DMS53 treated with DMSO at 0.1 percent for 48 hours (cell line): Measurements from ENCODE around the gene DKK3.

Experiments used
- DNase-seq: peaks from one replicate; lab custom pipeline; 2025; ENCODE audit not compliant: unreplicated experiment; lab: John Stamatoyannopoulos, UW

Gene DKK3

DNA sequence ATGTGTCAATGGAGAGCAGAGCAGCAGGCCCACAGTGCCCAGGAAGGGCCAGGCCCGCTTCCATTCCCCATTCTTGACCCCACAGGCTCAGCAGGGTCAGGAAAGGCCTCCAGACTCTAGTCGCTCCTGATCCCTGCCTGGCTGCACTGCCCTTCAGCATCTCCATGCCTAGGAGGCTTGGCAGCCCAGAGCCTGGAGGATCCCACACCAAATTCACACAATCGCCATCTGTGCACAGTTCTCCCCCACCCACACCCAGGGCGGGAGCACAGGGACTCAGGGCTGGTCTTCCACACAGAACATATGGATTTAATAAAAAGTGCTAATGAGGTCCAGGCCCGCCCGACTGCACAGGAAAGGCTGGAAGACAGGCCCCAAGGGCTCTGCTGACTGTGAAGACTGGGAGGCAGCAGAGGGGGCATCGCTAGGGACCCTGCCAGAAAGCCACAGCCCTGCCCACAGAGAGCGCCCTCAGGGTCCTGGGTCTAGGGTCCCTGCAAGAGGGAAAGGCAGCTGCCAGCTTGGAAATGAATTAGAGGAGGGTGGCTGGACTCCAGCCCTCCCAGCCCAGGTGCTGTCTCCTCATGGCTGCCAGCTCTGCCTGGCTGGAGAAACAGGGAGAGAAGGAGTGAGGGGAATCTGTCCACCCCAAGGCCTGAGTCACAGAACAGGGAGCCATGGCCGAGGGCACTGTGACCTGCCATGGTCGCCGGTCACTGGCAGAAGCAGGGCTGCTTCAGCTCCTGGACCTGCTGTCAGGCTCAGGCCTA lies 39.7 kb downstream of the DKK3 start:
- DNase-seq = no peak

DNA sequence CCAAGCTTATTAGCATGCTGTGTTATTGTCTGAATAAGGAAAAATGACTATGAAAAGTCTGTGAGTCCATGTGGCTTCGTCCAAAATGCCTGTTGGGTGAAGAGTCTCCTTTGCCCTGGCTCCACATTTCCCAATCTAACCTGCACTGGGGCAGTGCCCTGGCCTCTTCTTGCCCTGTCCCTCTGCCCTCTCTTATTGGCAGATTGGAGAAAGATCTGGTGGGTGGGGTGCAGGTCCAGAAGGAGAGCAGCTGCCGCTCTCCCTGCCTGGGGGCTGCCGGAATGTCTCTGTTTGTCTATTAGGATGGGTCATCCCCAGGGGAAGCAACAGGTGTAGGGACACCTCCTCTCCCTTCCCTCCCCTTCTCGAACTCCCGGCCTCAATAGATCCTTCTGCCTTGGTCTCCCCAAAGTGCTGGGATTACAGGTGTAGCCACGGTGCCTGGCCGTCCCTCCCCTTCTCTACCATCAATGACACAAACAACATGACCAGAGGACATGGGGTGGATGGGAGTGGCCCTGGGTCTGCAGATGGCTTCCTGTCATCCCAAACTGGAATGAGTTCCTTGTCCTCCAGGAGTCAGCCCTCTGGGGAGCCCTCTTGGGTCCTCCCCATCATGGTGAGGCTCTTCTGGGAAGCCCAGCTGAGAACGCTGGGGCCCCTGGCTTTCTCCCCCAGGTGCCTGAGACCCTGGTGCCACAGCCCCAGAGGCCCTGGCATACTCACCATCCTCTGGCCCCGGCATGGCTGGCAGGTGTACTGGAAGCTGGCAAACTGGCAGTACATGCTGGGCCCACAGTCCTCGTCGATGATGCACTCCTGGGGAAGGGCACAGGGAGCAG lies 40.5 kb downstream of the DKK3 start:
- no peak for DNase-seq

DNA sequence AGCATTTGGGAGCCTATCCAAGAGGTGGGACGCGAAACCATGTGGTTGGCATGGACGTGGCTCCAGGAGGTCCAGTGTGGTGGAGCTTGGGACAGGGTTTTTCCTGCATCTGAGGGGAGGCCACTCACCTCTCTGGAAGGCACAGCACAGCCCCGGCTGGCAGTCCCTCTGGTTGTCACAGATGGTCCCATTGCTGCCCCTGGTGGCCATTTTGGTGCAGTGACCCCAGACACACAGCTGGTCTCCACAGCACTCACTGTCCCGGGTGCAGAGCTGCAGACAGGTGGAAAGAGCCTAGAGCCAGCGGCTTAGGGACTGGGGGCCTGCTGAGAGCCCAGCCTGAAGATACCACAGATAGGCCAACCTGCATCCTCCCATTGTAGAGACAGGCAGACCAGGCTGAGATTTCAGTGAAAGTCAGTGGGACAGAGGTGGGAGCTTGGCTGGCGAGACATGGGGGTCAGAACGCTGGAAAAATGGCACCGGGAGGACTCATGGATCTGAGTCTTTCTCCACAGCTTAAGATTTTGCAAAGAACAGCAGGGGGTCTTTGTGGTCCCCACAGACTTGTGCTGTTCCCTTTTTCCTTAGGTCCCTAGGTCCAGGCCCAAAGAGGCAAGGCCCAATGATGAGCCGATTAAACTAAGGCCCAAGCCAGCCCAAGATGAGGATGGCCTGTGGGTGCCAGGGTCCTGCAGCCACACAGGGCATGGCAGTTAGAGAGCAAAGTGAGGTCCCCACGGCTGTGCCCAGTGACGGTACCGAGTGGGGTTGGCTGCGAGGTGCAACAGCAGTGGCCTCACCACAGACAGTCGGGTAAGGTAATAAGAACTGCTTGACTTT lies 41.4 kb downstream of the DKK3 start:
- peak; percentile 65 for DNase-seq

DNA sequence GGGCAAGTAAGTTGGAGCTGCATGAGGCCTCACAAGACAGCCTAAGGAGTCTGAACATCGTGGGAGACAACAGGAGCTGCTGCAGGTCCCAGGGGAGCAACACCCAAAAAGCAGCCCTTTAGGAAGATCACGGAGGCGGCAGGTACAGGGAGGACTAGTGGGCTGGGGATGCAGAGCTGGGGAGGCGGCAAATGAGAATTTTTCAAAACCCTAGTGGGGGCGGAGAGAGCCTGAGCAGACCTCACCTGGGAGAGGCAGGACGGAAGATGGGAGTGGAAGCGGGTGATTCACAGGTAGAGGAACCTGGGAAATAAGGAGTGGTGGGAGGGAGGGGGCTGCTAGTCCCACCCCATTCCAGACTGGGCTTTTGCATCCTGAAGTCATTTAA lies 42.1 kb downstream of the DKK3 start:
- no peak for DNase-seq

DNA sequence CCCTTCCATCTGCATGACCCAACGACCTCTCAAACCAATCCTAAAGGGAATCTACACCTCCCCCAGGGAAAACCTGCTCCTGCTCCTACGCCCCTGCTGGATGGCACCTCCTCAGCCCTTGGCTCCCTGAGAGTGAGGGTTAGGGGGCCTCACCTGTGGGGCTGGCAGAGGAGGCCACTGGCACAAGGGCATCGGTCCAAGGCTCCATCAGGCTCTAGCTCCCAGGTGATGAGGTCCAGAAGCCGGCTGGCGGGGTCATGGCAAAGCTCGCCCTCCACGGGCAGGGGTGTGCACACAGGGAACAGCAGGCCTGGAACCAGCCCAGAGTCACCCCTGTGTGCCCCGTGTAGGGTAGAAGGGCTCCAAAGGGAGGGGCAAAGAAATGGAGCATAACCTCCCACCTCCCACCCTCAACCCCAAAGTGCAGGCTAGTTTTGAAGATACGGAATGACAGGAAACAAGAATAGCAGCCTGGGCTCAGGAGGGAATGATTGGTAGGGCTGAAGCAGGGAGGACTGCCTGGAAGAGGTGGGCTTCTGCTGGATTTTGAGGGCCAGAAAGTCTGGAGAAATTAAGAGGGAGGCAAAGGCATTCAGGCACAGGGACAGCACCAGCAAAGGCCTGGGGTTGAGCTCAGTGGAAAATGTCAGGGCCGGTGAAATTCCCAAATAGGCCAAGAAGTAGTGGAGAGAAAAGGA lies 42.6 kb downstream of the DKK3 start:
- no peak for DNase-seq

DNA sequence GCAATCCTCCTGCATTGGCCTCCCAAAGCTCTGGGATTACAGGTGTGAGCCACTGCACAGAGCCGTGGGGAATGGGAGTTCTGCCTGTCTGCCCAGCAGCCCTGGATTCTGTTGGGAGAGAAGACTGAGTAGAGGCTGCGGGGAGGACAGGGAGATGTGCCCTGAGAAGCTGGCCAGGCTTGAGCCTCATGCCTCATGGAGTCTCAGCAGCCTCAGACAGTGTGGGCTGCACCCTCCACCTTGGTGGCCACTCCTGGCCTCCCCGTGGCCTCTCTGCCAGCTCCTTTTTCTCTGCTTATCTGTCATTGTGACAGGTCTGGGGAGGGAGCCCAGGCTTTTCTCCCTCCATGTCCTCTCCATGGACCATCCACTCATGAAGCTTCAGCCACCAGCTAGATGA lies 43.2 kb downstream of the DKK3 start:
- DNase-seq = no peak

DNA sequence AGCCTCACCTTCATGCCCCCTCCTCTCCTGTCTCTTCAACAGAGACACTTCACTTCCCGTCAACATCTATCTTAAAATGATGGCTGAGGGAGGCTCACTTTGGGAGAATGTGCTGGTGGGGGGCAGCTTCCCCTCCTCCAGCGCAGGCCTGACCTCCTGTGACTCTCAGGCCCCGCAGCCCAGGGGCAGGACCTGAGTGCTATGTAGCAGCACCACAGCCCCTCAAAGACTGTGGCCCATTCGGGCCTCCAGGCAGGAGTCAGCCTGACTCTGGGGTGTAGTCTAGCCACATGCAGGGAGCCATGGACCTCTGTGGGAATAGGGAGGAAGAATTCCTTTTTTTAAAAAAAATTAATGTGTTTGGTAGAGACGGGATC lies 43.7 kb downstream of the DKK3 start:
- no peak for DNase-seq

DNA sequence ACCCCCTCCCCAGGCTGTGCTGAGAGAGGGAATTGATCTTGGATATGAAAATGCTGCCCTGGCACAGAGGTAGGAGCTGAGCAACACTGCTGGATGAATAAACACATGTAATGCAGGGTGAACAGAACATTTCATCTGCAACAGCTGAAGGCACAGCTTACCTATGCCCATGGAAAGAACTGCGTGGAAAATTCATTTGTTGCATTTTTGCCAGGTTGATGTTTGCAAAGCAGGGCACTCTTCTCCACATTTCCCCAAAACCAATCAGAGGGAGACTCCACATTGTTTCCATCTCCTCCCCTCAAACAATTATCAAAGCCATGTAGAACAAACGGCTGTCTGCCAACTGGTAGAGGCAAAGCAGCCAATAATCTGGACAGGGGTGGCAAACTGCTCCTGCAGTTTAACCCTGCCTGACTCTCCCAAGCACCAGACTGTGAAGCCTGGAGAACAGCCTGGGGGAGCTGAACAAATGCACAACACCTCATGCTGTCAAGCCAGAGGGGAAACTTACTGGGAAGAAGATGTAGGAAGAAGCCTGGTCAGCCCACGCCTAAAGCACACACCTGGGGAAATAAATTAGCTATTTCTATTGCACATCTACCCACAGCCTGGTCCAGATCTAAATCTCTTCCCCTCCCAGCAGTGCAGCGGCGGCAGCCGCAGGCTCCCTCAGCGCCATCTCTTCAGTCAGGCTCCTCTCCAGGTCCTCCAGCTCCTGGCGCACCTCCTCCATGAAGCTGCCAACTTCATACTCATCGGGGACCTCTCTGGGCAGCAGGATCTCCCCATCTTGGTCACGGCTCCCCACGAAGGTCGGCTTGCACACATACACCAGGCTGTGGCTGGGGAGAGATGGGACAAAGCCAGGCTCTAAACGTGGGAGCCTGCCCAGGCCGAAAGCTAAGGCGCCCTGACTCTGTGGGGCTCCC lies 44.3 kb downstream of the DKK3 start:
- DNase-seq = no peak

DNA sequence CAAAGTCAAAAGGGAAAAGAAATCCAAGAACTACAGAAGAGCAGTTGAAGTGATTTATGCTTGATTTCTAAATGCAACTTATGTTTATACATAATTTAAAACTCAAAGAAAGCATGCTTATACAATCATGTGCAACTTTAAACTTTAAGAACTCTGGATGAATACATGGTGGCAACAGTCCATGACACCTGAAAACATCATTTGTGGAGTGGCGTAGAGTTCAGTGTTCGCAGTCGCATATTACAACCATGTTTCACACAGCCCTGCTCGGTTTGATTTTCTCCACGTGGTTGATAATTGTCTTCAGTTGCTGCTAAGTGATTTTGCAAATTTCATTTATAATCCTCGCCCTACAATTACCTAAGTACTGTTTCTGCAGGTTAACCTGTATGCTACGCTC lies 45.4 kb downstream of the DKK3 start:
- DNase-seq = no peak

DNA sequence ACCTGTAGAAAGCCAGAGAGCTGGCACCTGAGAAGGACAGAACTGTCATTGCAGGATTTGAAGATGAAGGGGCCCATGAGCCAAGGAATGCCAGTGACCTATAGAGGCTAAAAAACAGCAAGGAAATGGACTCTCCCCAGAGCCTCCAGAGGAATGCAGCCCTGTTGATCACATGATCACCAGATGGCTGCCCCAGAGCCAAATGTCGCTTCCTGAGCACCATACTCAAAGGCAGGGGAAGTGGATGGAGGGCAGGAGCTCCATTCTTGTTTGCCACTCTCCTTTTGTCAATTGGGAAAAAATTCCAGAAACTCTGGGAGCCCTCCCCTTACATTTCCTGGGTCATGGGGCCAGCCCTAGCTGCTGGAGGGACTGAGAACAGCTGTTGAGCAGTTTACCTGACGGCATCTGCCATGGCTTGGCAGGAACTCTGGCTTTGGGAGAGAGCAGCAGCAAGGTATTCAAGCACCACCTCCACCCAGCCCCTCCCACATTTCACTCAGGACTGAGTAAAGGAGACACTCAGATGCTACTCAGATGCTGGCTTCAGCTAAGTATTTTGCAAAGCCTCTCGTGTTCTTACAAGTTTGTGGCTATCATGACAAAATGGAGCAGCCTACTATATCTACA lies 46.9 kb downstream of the DKK3 start:
- DNase-seq = no peak

DNA sequence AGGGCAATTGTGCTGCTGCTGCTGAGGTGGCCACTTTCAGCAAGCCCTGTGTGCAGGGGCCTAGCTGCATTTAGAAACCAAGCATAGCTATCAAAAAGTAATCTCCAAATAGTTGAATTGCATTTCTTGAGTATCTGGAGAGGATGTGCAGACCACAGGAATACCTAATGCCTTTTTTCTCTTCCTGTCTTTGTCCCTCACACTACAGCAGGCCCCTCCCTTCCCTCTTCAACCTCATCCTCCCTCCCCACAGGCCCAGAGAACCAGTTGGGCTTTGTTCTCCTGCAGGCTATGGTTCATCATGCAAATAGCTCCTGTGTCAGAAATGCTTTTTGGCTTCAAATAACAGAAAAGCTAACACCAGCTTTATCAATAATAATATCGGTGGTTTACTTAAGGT lies 47.7 kb downstream of the DKK3 start:
- no peak for DNase-seq

DNA sequence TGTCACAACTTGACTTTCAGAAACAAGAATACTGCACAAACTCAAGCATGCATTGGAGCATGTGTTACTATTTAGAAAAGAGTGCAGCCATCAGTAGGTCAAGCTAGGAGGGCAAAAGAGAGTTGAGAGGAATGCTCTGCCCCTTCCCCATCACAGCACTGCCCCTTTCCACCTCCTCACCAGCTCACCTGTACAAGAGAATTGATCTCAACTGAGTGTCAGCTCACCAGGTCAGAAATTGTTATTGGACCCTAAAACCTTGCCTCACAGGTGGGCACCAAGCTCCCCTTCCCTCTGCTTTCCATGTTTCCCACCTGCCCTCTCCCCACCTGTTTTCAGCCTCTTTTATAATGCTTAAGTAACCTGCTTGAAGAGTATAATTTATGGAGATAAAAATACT lies 48.8 kb downstream of the DKK3 start:
- no peak for DNase-seq

DNA sequence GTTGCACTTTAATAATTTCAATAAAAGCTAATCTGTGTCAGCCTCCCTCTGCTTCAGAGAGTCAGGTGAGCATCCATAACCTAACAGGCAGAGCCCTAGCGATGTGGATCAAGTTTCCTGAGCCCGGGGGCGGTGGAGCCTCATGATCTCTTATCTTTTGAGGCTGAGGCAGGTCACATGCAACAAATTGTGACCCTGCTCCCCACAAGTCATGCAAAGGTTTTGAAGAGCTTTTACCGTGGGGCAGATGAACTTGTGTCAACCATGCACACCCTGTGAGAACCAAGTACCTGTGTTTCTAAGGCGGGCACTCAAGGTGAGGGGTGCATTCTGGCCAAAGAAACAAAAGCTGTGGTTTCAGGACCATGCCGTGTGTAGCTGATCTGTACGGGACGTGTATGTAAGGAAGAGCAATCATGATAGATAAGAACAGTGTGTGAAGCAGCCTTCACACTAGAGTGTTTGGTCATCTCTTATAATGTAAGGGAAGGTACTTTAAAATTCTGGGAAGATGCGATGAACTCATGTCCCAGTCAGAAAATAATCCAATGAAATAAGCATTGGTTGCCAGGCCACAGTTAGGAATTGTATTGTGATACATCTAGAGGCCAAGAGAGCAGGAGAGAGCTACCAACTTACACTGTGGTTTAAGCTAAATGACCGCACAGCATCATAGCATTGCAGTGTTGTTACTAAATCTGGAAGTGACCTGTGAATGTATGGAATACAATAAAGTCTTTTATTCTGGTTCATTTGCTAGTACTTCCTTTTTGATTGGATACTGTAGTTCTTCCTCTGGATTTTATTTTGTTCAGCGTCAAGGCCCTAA lies 49.8 kb downstream of the DKK3 start:
- DNase-seq = no peak

DNA sequence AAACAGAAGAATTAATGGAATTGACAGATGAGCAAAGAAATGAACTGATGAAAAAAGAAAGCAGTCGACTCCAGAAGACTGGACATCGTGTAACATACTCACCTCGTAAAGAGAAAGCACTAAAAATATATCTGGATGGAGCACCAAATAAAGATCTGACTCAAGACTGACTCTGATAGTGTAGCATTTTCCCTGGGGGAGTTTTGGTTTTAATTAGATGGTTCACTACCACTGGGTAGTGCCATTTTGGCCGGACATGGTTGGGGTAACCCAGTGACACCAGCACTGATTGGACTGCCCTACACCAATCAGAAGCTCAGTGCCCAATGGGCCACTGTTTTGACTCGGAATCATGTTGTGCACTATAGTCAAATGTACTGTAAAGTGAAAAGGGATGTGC lies 52.4 kb downstream of the DKK3 start:
- DNase-seq = no peak

DNA sequence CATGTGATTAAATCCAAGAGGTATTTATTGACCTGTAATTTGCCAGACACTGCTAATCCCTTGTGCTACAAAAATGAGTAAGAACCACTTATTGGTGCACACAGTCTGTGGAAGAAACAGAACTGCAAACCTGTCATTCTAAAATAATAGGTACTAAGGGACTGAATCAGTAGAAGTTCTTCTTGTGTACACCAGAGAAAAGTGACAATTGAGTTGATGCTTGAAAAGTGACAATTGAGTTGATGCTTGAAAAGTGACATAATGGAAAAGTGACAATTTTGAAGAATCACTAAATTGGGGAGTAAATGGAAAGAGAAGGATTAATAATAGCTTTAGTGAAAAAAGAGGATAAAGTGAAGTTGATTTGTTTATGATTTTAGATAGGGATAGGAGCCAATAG lies 56.4 kb downstream of the DKK3 start:
- DNase-seq = no peak

DNA sequence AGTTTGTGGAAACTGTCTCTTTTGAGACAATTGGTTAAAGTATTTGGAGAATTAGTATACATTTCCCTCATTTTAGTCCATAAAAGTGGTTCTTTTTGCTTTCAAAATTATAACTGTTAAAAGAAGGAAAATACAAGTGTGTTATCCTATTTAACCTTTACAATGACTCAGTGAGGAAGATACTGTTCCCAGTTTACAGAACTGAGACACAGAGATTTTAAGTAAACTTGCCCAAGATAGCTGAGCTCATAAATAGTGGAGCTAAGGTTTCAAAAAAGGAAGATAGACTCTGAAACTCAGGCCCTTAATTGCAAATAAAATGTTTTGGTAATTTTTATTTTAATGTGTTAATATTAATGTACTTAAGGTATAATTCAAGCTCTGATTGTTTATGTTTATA lies 58.9 kb downstream of the DKK3 start:
- no peak for DNase-seq

DNA sequence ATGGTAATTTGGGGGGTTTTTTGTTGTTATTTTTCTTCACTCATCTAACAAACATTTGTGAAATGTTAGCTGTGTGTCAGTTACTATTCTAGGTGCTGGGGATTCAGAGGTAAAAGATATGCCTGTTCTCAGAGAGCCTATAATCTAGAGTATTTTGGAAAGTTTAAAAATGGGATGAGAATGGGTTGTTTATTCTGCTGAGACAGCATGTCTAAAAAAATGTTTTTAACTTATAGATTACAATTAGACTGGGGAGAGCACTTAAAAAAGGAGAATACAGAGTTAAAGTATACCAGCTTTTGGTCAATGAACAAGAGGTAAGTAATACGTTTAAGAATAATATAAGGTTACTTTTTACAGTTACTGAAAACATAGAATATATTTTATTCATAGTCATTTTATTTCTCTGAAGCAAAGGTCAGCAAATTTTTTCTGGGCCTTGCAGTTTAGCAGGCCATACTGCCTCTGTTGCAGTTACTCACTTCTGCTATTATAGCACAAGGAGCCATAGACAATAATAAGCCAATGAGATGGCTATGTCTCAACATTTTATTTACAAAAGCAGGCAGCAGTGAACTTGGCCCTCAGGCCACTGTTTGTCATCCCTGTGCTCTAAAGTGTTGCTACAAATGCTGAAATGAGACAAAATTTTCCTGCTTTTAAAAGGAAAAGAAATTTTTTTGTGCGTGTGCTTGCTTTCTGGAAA lies 60.0 kb downstream of the DKK3 start:
- no peak for DNase-seq

DNA sequence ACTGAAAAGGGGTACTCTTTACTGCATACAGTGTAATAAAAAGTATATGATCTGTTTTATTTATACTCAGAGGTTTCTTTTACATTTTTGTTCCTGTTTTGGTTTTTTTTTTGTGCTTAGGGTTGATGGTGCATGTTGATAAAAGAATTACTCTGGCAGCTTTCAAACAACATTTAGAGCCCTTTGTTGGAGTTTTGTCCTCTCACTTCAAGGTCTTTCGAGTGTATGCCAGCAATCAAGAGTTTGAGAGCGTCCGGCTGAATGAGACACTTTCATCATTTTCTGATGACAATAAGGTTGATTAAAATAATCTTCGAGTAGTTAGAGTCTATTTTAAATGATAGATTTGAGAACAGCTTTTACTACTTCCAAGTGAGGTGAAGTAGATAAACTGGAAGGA lies 60.6 kb downstream of the DKK3 start:
- no peak for DNase-seq
